Stimulated activated CD8-positive, alpha-beta memory T cell treated with anti-CD3 and anti-CD28 coated beads, Interleukin-15, amount 100 ng/mL, for 24 hours (primary cell): Measurements from ENCODE around the gene CCDC3.
"Not testable (repeated sequence)": the region's sequence is repeated elsewhere in the genome, so short reads cannot be mapped to it uniquely, and the experiment has no call there.

Source experiments
- DNase-seq: peaks from one replicate; pipeline ENCODE4 v3.0.0-alpha.2; 2020; ENCODE audit warnings: low read depth

The CCDC3 gene

GRCh38 chr10:12887780-12888179, 113.7 kb downstream of the CCDC3 start:
- DNase-seq, result no peak

- no peak for DNase-seq
These were observed 116.7 kb downstream of the CCDC3 start for GRCh38 chr10:12884851-12885250.

- DNase-seq, result no peak
These were observed 121.1 kb downstream of the CCDC3 start for GRCh38 chr10:12880423-12880822.

GRCh38 chr10:12877150-12877549, 124.4 kb downstream of the CCDC3 start:
- no peak for DNase-seq

GRCh38 chr10:12876266-12876665, 125.2 kb downstream of the CCDC3 start:
- no peak for DNase-seq

GRCh38 chr10:12875100-12875499, 126.4 kb downstream of the CCDC3 start:
- no peak for DNase-seq

- DNase-seq, result no peak
These were observed 127.0 kb downstream of the CCDC3 start for GRCh38 chr10:12874501-12874900.

- DNase-seq, result no peak
These were observed 128.3 kb downstream of the CCDC3 start for GRCh38 chr10:12873172-12873571.

- DNase-seq, result no peak
These were observed 128.9 kb downstream of the CCDC3 start for GRCh38 chr10:12872577-12872976.

- DNase-seq, result no peak
These were observed 132.1 kb downstream of the CCDC3 start for GRCh38 chr10:12869427-12869826.

GRCh38 chr10:12868229-12868628, 133.3 kb downstream of the CCDC3 start:
- no peak for DNase-seq

GRCh38 chr10:12865515-12865914, 136.0 kb downstream of the CCDC3 start:
- not testable (repeated sequence) for DNase-seq

GRCh38 chr10:12862459-12862858, 139.1 kb downstream of the CCDC3 start:
- no peak for DNase-seq

- DNase-seq, result no peak
These were observed 146.5 kb downstream of the CCDC3 start for GRCh38 chr10:12854988-12855387.

GRCh38 chr10:12852687-12853086, 148.8 kb downstream of the CCDC3 start:
- no peak for DNase-seq

GRCh38 chr10:12849319-12850181, 152.0 kb downstream of the CCDC3 start:
- no peak for DNase-seq

- DNase-seq, result no peak
These were observed 152.9 kb downstream of the CCDC3 start for GRCh38 chr10:12848439-12849173.

GRCh38 chr10:12847361-12847975, 154.0 kb downstream of the CCDC3 start:
- no peak for DNase-seq

- DNase-seq, result no peak
These were observed 154.8 kb downstream of the CCDC3 start for GRCh38 chr10:12846718-12847117.
